ENCODE data around the gene WASHC3. TPM values are rescaled to one million over a fixed set of nuclear protein-coding genes. Genes with fewer than 3 reads are reported as not detected.

Gene WASHC3
- total RNA-seq, 2 donors from 2014 or later: 60.9 to 110 TPM

DNA sequence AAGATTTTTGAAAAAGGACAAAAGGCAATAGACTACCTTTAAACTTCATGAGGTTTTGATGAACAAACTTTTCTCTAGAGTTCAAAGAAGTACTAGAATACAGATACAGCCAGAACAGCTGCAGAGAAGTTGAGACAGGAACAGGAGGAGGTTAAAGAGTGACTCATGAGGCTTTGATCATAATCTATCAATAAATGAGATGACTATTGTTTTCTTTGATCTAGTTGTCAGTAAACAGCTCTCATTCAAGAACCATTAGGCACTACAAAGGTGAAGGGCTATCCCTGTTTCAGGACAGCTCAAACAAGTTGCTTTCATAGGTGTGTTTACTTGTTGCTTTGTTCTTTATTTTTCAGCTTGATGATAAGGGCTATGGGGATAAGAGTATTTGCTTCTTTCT lies 2.4 kb downstream of the WASHC3 start:
- Histone ChIP-seq H3K27me3 (replicated peaks; ENCODE audit: insufficient read depth) (no peaks in the 10 kb centered on the region), H3K4me3 (no peak overlapping the region), H3K4me1 (replicated peaks) (no peaks in the 10 kb centered on the region), H3K36me3 (no peaks in the 10 kb centered on the region), H3K27ac (no peak overlapping the region), H3K9me3 (no peaks in the 10 kb centered on the region)
- intact Hi-C loops (cut with DNase I): no loop called here
- no peak for DNase-seq (ENCODE audit: low spot score)
- TF ChIP-seq POLR2AphosphoS5 (IDR thresholded peaks at IDR 0.05) (no peak), POLR2A (IDR thresholded peaks at IDR 0.05) (no peak)
- TF ChIP-seq, protein P1, sequence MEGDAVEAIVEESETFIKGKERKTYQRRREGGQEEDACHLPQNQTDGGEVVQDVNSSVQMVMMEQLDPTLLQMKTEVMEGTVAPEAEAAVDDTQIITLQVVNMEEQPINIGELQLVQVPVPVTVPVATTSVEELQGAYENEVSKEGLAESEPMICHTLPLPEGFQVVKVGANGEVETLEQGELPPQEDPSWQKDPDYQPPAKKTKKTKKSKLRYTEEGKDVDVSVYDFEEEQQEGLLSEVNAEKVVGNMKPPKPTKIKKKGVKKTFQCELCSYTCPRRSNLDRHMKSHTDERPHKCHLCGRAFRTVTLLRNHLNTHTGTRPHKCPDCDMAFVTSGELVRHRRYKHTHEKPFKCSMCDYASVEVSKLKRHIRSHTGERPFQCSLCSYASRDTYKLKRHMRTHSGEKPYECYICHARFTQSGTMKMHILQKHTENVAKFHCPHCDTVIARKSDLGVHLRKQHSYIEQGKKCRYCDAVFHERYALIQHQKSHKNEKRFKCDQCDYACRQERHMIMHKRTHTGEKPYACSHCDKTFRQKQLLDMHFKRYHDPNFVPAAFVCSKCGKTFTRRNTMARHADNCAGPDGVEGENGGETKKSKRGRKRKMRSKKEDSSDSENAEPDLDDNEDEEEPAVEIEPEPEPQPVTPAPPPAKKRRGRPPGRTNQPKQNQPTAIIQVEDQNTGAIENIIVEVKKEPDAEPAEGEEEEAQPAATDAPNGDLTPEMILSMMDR (IDR thresholded peaks at IDR 0.05): no peak

DNA sequence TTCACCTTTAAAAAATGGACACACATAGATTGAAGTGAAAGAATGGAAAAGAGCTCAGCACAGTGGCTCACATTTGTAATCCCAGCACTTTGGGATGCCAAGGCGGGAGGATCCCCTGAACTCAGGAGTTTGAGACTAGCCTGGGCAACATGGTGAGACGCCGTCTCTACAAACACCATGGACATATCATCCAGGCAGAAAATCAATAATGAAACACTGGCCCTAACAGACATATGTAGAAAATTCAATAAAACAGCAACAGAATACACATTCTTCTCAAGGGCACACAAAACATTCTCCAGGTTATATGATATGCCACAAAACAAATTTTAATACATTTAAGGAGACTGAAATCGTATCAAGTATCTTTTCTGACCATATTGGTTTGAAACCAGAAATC lies 7.4 kb downstream of the WASHC3 start:
- 98% methylated on average over 4 of the region's 4 CpGs for WGBS
- H3K36me3 ChIP-seq: no peaks in the 10 kb centered on the region
- TF ChIP-seq POLR2A (IDR thresholded peaks at IDR 0.05): no peak
- intact Hi-C loops (cut with DNase I): no loop called here
- H3K9me3 ChIP-seq: no peaks in the 10 kb centered on the region
- H3K27me3 ChIP-seq (replicated peaks; ENCODE audit: insufficient read depth): no peaks in the 10 kb centered on the region
- H3K4me3 ChIP-seq: no peak overlapping the region
- no peaks in the 10 kb centered on the region for H3K4me1 ChIP-seq (replicated peaks)
- no peak for DNase-seq (ENCODE audit: low spot score)
- no peak overlapping the region for H3K27ac ChIP-seq

DNA sequence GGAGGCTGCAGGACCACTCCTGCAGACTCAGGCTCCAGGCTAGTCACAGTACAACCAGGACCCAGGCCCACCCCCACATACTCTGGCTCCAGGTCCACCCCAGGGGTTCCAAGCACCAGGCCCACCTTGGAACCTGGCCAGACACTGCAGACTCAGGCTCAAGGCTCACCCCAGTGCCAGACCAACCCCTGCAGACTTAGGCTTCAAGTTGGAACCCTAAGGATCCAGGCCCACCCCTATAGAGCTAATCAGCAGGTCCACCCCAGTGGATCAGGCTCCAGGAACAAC lies 8.8 kb downstream of the WASHC3 start:
- Histone ChIP-seq H3K9me3 (no peaks in the 10 kb centered on the region), H3K27ac (no peak overlapping the region), H3K27me3 (replicated peaks; ENCODE audit: insufficient read depth) (no peaks in the 10 kb centered on the region), H3K4me3 (no peak overlapping the region), H3K4me1 (replicated peaks) (no peaks in the 10 kb centered on the region), H3K36me3 (no peaks in the 10 kb centered on the region)
- no peak for DNase-seq (ENCODE audit: low spot score)
- TF ChIP-seq POLR2A (IDR thresholded peaks at IDR 0.05): no peak
- intact Hi-C loops (cut with DNase I): no loop called here

DNA sequence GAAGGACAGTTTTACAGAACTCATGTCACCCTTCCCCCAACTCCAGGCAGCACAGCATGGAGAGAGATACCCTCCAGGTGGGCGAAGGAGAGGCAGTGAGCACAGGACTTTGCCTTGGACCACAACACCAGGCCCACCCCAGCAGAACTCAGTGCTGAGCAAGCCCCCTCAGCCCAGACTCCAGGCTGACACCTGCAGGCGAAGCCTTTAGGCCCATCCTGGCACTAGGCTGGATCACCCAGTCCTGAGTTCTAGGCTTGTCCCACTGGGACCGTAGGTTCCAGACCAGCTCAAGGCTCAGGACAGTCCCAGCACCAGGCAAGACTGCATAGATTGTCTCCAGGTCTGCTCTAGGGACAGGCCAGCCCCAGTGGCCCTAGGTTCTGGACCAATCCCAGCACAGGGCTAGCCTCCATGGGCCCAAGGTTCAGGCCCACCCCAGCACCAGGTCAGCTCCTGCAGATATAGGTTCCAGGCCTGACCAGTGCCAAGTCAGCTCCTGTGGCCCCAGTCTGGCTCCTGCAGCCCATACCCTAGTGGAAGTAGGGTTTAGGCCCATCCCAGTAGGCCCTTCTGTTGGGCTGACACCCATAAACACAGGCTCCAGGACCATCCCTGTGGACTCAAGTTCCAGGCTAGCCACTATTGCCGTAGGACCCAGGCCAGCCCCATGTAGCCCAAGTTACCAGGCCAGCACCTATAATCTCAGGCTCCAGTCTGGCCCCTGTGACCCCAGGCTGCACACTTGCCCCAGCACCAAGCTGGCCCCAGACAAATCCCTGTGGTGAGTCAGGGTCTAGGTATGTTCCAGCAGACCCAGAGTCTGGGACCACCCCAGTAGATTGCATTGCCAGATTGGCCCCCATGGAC lies 9.4 kb downstream of the WASHC3 start:
- WGBS: 90% methylated on average over 3 of the region's 4 CpGs
- Histone ChIP-seq H3K4me1 (replicated peaks) (no peaks in the 10 kb centered on the region), H3K9me3 (no peaks in the 10 kb centered on the region), H3K4me3 (no peak overlapping the region), H3K36me3 (no peaks in the 10 kb centered on the region), H3K27ac (no peak overlapping the region), H3K27me3 (replicated peaks; ENCODE audit: insufficient read depth) (no peaks in the 10 kb centered on the region)
- TF ChIP-seq, protein P1 (IDR thresholded peaks at IDR 0.05): no peak
- TF ChIP-seq POLR2AphosphoS5 (IDR thresholded peaks at IDR 0.05) (no peak), POLR2A (IDR thresholded peaks at IDR 0.05) (no peak)
- intact Hi-C loops (cut with DNase I): no loop called here
- DNase-seq (ENCODE audit: low spot score): no peak

DNA sequence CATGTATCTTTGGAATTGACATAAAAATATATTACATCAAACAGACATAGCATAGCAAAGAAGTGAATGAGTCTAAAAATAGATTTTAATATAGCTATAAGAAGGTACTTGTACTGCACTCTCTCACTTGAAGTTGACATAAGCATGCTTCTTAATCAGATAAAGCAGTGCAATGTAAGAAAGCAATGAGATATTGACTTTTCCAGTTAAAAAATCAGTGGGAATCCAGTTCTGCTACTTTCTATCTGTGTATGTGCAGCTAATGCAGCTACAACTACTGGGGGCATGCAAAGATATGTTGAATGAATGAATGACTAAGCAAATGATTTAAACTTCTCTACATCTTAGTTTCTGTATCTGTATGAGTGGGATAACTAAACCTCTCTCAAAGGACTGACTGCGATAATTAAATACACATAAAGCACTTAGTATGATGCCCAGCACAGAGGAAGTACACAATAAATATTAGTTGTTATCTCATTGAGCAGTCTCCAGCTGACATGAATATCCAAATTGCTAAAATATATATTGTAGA lies 10.3 kb downstream of the WASHC3 start:
- H3K4me3 ChIP-seq: no peak overlapping the region
- no peaks in the 10 kb centered on the region for H3K27me3 ChIP-seq (replicated peaks; ENCODE audit: insufficient read depth)
- intact Hi-C loops (cut with DNase I): no loop called here
- no peaks in the 10 kb centered on the region for H3K36me3 ChIP-seq
- WGBS: 60% methylated on average over 1 of the region's 1 CpG
- no peak for DNase-seq (ENCODE audit: low spot score)
- no peaks in the 10 kb centered on the region for H3K4me1 ChIP-seq (replicated peaks)
- H3K27ac ChIP-seq: no peak overlapping the region
- no peaks in the 10 kb centered on the region for H3K9me3 ChIP-seq
- TF ChIP-seq POLR2A (IDR thresholded peaks at IDR 0.05): no peak
- TF ChIP-seq, protein P1 (IDR thresholded peaks at IDR 0.05): no peak
- TF ChIP-seq POLR2AphosphoS5 (IDR thresholded peaks at IDR 0.05): no peak

All from prostate gland (tissue), 2 donors.